H1 (cell line): Measurements from ENCODE around the gene ZNF837. TPM values are rescaled to one million over a fixed set of nuclear protein-coding genes. Genes with fewer than 3 reads are reported as not detected.

Source experiments
- CTCF ChIA-PET: fragments of 300-600 bp; sonication (Branson Sonifier 250); formaldehyde crosslinking; loops from one replicate; lab custom pipeline; 2021; ENCODE audit not compliant: partially characterized antibody; lab: Charles Lee
- POLR2A ChIA-PET: fragments of 300-600 bp; sonication (Branson Sonifier 250); formaldehyde crosslinking; loops from one replicate; lab custom pipeline; 2021; ENCODE audit warnings: inconsistent platforms; ENCODE audit not compliant: partially characterized antibody; lab: Charles Lee
- DNase-seq, 2 experiments: peaks; one replicate each; pipeline versions ENCODE4 v3.0.0 to v3.0.0-alpha.2; 2010 to 2022; ENCODE audit warnings: low spot score in 2 of 2, low read depth in 1 of 2, mixed read lengths in 1 of 2
- FAIRE-seq: peaks from 2 replicates; lab custom pipeline; 2011; peaks lifted over from hg19 to GRCh38; lab: Jason Lieb, UNC
- H2AFZ ChIP-seq: 2 replicates; pipeline ENCODE4 v1.8.1; 2012; ENCODE audit warnings: low read length, inconsistent platforms
- H2AK5ac ChIP-seq: 2 replicates; pipeline ENCODE4 v1.6.1; 2013; ENCODE audit warnings: low read depth, low read length
- H2BK120ac ChIP-seq: replicated peaks from 2 replicates; pipeline ENCODE3; 2013; ENCODE audit warnings: low read depth, low read length, inconsistent platforms
- H2BK12ac ChIP-seq: 2 replicates; pipeline ENCODE4 v1.6.1; 2013; ENCODE audit warnings: low read depth, low read length
- H2BK15ac ChIP-seq: 2 replicates; pipeline ENCODE4 v1.6.1; 2013; ENCODE audit warnings: low read length
- H2BK20ac ChIP-seq: 2 replicates; pipeline ENCODE4 v1.6.1; 2013; ENCODE audit warnings: low read length
- H2BK5ac ChIP-seq: 2 replicates; pipeline ENCODE4 v1.6.1; 2013; ENCODE audit warnings: low read depth, low read length
- H3K14ac ChIP-seq: 2 replicates; pipeline ENCODE4 v1.6.1; 2013; ENCODE audit warnings: inconsistent platforms; ENCODE audit not compliant: insufficient read length
- H3K18ac ChIP-seq: 2 replicates; pipeline ENCODE4 v1.6.1; 2013; ENCODE audit warnings: low read length; ENCODE audit errors: extremely low read depth
- H3K23ac ChIP-seq: 2 replicates; pipeline ENCODE4 v1.6.1; 2013; ENCODE audit warnings: inconsistent platforms; ENCODE audit not compliant: insufficient read length
- H3K23me2 ChIP-seq: 2 replicates; pipeline ENCODE4 v1.6.1; 2013; ENCODE audit warnings: low read depth, low read length
- H3K27ac ChIP-seq: 2 replicates; pipeline ENCODE4 v1.6.1; 2011; ENCODE audit warnings: low read depth, low read length, inconsistent platforms
- H3K27me3 ChIP-seq, 4 experiments: replicated peaks in 1 of 4; 1 replicate in 1 of 4; 2 replicates in 3 of 4; pipeline versions ENCODE4 v1.6.1 to v1.8.1; 2011 to 2013; ENCODE audit warnings: low read length in 3 of 4, mild to moderate bottlenecking in 3 of 4, inconsistent platforms in 2 of 4, mixed read lengths in 2 of 4, moderate library complexity in 1 of 4; ENCODE audit not compliant: control insufficient read depth in 3 of 4, insufficient read depth in 3 of 4; ENCODE audit errors: extremely low read depth in 1 of 4
- H3K36me3 ChIP-seq, 4 experiments: 2 replicates each; pipeline versions ENCODE4 v1.6.1 to v1.8.1; 2011 to 2013; ENCODE audit warnings: mild to moderate bottlenecking in 4 of 4, low read length in 3 of 4, moderate library complexity in 2 of 4, control low read depth in 1 of 4, inconsistent platforms in 1 of 4; ENCODE audit not compliant: insufficient read depth in 4 of 4, control insufficient read depth in 2 of 4
- H3K4ac ChIP-seq: replicated peaks from 2 replicates; pipeline ENCODE3; 2013; ENCODE audit warnings: low read length, low read depth, mixed read lengths, inconsistent platforms; ENCODE audit not compliant: insufficient read length
- H3K4me1 ChIP-seq, 4 experiments: replicated peaks in 1 of 4; 1 replicate in 1 of 4; 2 replicates in 3 of 4; pipeline versions ENCODE4 v1.6.1 to v1.8.1; 2011 to 2013; ENCODE audit warnings: low read length in 3 of 4, inconsistent platforms in 2 of 4, mixed read lengths in 1 of 4; ENCODE audit not compliant: insufficient read depth in 4 of 4, control insufficient read depth in 3 of 4
- H3K4me2 ChIP-seq, 2 experiments: 2 replicates each; pipeline versions ENCODE4 v1.6.1 to v1.8.1; 2011 to 2013; ENCODE audit warnings: low read depth in 2 of 2, low read length in 2 of 2, control low read depth in 1 of 2, inconsistent platforms in 1 of 2, mild to moderate bottlenecking in 1 of 2; ENCODE audit not compliant: insufficient read depth in 1 of 2
- H3K4me3 ChIP-seq, 4 experiments: fragments of 200-600, 300-600 bp in 1 of 4; sonication (generic), shearing (Covaris generic), sonication (Bioruptor Twin) in 1 of 4; 2 replicates each; pipeline versions ENCODE4 v1.5.1 to v1.8.1; 2011 to 2016; ENCODE audit warnings: low read length in 4 of 4, low read depth in 3 of 4, control low read depth in 2 of 4, inconsistent platforms in 2 of 4, mild to moderate bottlenecking in 2 of 4, mixed read lengths in 1 of 4, moderate library complexity in 1 of 4; ENCODE audit not compliant: insufficient read depth in 2 of 4; ENCODE audit errors: extremely low read depth in 1 of 4
- H3K56ac ChIP-seq: replicated peaks from 2 replicates; pipeline ENCODE3; 2013; ENCODE audit warnings: low read depth, mild to moderate bottlenecking, mixed read lengths, low read length, inconsistent platforms; ENCODE audit not compliant: insufficient read length
- H3K79me1 ChIP-seq: 2 replicates; pipeline ENCODE4 v1.6.1; 2013; ENCODE audit warnings: low read depth, low read length, control low read depth
- H3K79me2 ChIP-seq, 2 experiments: 2 replicates each; pipeline versions ENCODE4 v1.6.1 to v1.8.1; 2012 to 2013; ENCODE audit warnings: low read length in 2 of 2, mild to moderate bottlenecking in 2 of 2, inconsistent platforms in 1 of 2; ENCODE audit not compliant: insufficient read depth in 2 of 2, control insufficient read depth in 1 of 2
- H3K9ac ChIP-seq, 4 experiments: replicated peaks in 1 of 4; 1 replicate in 1 of 4; 2 replicates in 3 of 4; pipeline versions ENCODE4 v1.6.1 to v1.8.1; 2011 to 2013; ENCODE audit warnings: low read depth in 3 of 4, low read length in 3 of 4, control low read depth in 2 of 4, mild to moderate bottlenecking in 2 of 4, moderate library complexity in 2 of 4, inconsistent platforms in 1 of 4; ENCODE audit errors: extremely low read depth in 1 of 4
- H3K9me3 ChIP-seq, 2 experiments: 2 replicates each; pipeline versions ENCODE4 v1.6.1 to v1.8.1; 2012 to 2013; ENCODE audit warnings: mild to moderate bottlenecking in 2 of 2, moderate library complexity in 2 of 2, control low read depth in 1 of 2, inconsistent platforms in 1 of 2, low read depth in 1 of 2, low read length in 1 of 2, mixed read lengths in 1 of 2; ENCODE audit not compliant: insufficient read depth in 2 of 2
- H4K20me1 ChIP-seq, 2 experiments: replicated peaks in 1 of 2; 2 replicates each; pipeline versions ENCODE3 to v1.8.1; 2011 to 2013; ENCODE audit warnings: inconsistent platforms in 2 of 2, low read length in 2 of 2, mild to moderate bottlenecking in 1 of 2; ENCODE audit not compliant: insufficient read depth in 2 of 2, control insufficient read depth in 1 of 2
- H4K5ac ChIP-seq: 2 replicates; pipeline ENCODE4 v1.6.1; 2013; ENCODE audit warnings: low read length, low read depth, mixed read lengths, inconsistent platforms; ENCODE audit not compliant: insufficient read length
- H4K8ac ChIP-seq: 2 replicates; pipeline ENCODE4 v1.8.0; 2013; ENCODE audit warnings: mild to moderate bottlenecking, moderate library complexity, low read length, inconsistent platforms; ENCODE audit not compliant: insufficient read depth; ENCODE audit errors: extremely low read depth
- H4K91ac ChIP-seq: replicated peaks from 2 replicates; pipeline ENCODE3; 2013; ENCODE audit warnings: low read length, mixed read lengths, inconsistent platforms; ENCODE audit not compliant: insufficient read length
- CHD2 ChIP-seq: IDR thresholded peaks from 2 replicates; pipeline ENCODE4 v1.6.1; 2012; ENCODE audit warnings: low read length, improper control_type of control experiment
- PHF8 ChIP-seq: fragments of 200-600 bp; sonication (generic); conservative IDR thresholded peaks from 2 replicates; pipeline ENCODE4 v1.7.1; 2012; ENCODE audit warnings: low read depth, mild to moderate bottlenecking, inconsistent platforms, low read length, moderate library complexity
- WGBS, 2 experiments: shearing (Covaris generic) in 1 of 2; methylation state at CpG; one replicate each; pipeline versions ENCODE4 v1.1.6 to v1.1.7; 2013 to 2015; ENCODE audit warnings: low lambda C conversion rate in 2 of 2, mixed read lengths in 2 of 2, inconsistent platforms in 1 of 2, low coverage in 1 of 2, missing lambda C conversion rate in 1 of 2; ENCODE audit not compliant: insufficient replicate concordance in 2 of 2, insufficient coverage in 1 of 2, insufficient read length in 1 of 2; ENCODE audit errors: extremely low coverage in 1 of 2, missing lambda C conversion rate in 1 of 2; 5-methylcytosine and 5-hydroxymethylcytosine counted together
- polyA plus RNA-seq, 7 experiments: library from polyadenylated mRNA; depleted of rRNA in 3 of 7; stranded (reverse) in 5 of 7; unstranded in 2 of 7; fragments of >200 nt in 5 of 7; fragments of 200-250 nt in 2 of 7; gene quantifications; 1 replicate in 5 of 7; 2 replicates in 1 of 7; 4 replicates in 1 of 7; pipeline versions ENCODE4 v1.2.1 to v1.2.3, GENCODE V29; 2011 to 2013; ENCODE audit warnings: missing spikeins in 2 of 7, mixed read lengths in 2 of 7
- total RNA-seq: library from RNA; stranded (reverse); fragmentation: NEBNext Ultra II Directional; extraction: Animal tissue kit (Norgen Biotek cat#: 25700); gene quantifications from 2 replicates; pipeline ENCODE4 v1.2.1, GENCODE V29; 2021

Gene ZNF837
- total and polyA plus RNA-seq, 2 of the 8 experiments (the other 6 are each of a cell fraction or from before 2014, with no cell fraction given): 1.9 to 3.3 TPM

- H3K4me2 ChIP-seq: no peak overlapping the region
- H4K20me1 ChIP-seq: peaks cover 0 to 3% of the 10 kb centered on the region in 2 experiments
- no peak overlapping the region for H2BK20ac ChIP-seq
- CTCF ChIA-PET: interaction anchor here (0.6 to 2.8 kb wide), 4 partner anchors 9 to 133 kb away, joined by 4 to 9 read pairs (median 5); no protein-coding TSS in a partner anchor
- no peak overlapping the region for H2BK12ac ChIP-seq
- no peak overlapping the region for H4K91ac ChIP-seq
- H2BK120ac ChIP-seq: no peak overlapping the region
- H3K56ac ChIP-seq: no peak overlapping the region
- no peak overlapping the region for H3K4ac ChIP-seq
- DNase-seq: no peak
- H3K79me1 ChIP-seq: no peaks in the 10 kb centered on the region
- no peak overlapping the region for H3K9ac ChIP-seq
- H3K14ac ChIP-seq: no peak overlapping the region
- H4K5ac ChIP-seq: no peak overlapping the region
- no peak overlapping the region for H3K27ac ChIP-seq
- no peaks in the 10 kb centered on the region for H3K79me2 ChIP-seq
- H3K27me3 ChIP-seq: no peaks in the 10 kb centered on the region
- no peak overlapping the region for H2AK5ac ChIP-seq
- no peak overlapping the region for H3K4me3 ChIP-seq
- WGBS, 2 experiments: 82% methylated on average over 6 of the region's 6 CpGs; no CpG with 5 or more reads in 1 of the 2 experiments
- H3K23ac ChIP-seq: no peak overlapping the region
- H3K23me2 ChIP-seq: no peaks in the 10 kb centered on the region
- no peak overlapping the region for H4K8ac ChIP-seq
- FAIRE-seq: no peak
- TF ChIP-seq CHD2: no peak
- no peak for TF ChIP-seq PHF8
- no peak overlapping the region for H3K18ac ChIP-seq
- H3K9me3 ChIP-seq: no peaks in the 10 kb centered on the region
- no peaks in the 10 kb centered on the region for H3K36me3 ChIP-seq
- H3K4me1 ChIP-seq: peaks cover 0 to 6% (median 0%) of the 10 kb centered on the region in 4 experiments; a peak in 1 of 7 replicates
- H2AFZ ChIP-seq: no peak overlapping the region
- POLR2A ChIA-PET: interaction anchor here (0.6 to 11.4 kb wide), 9 partner anchors 8 to 469 kb away, joined by 3 to 102 read pairs (median 4); partner anchors contain the start of genes RNF225, ZNF497, ZNF544 and ZSCAN22
- no peak overlapping the region for H2BK5ac ChIP-seq
- H2BK15ac ChIP-seq: no peak overlapping the region
Observed at GRCh38 chr19:58354478-58355030, 26.3 kb downstream of the ZNF837 start.
